GM12873 (cell line): ENCODE data around the gene SPC25.

Experiments
- TF ChIP-seq, protein P1 (sequence below): IDR thresholded peaks from 2 replicates; pipeline ENCODE4 v1.5.1; 2012; ENCODE audit warnings: low read depth, mild to moderate bottlenecking, moderate library complexity, low read length, control low read depth; ENCODE audit not compliant: insufficient read depth; ENCODE audit errors: missing control alignments

SPC25 gene

DNA sequence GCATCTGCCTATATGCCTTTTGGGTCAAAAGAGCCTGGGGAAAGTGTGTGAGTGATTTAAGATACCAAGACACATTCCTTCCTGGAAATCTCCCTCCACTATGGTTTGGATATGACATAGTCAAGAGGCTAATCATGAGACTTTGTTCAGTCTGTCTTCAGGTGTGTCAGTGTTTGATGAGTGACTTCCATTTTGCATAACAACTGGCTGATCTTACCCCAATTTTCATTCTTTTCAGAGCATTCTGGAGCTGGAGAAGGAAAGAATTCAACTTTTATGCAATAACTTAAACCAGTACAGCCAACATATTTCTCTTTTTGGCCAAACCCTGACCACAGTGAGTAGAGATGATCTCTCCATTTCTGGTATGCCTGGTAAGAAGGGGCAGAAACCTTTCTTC is 39.4 kb downstream of the SPC25 start:
- TF ChIP-seq, protein P1, sequence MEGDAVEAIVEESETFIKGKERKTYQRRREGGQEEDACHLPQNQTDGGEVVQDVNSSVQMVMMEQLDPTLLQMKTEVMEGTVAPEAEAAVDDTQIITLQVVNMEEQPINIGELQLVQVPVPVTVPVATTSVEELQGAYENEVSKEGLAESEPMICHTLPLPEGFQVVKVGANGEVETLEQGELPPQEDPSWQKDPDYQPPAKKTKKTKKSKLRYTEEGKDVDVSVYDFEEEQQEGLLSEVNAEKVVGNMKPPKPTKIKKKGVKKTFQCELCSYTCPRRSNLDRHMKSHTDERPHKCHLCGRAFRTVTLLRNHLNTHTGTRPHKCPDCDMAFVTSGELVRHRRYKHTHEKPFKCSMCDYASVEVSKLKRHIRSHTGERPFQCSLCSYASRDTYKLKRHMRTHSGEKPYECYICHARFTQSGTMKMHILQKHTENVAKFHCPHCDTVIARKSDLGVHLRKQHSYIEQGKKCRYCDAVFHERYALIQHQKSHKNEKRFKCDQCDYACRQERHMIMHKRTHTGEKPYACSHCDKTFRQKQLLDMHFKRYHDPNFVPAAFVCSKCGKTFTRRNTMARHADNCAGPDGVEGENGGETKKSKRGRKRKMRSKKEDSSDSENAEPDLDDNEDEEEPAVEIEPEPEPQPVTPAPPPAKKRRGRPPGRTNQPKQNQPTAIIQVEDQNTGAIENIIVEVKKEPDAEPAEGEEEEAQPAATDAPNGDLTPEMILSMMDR: no peak

DNA sequence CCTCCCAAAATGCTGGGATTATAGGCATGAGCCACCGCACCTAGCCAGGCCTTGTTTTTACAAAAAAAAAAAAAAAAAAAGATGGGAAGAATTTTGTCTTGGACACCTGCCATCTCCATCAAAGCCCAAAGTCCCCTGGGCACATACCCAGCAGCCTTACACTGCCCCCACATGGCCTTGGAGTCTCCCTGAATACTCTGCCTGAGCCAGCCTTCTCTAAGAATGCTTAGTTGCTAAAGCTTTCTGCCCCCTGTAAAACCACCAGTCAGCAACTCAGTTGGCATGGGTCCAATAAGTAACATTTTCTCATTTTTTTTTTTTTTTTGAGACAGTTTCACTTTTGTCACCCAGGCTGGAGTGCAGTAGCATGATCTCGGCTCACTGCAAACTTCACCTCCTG is 40.6 kb downstream of the SPC25 start:
- TF ChIP-seq, protein P1: peak; percentile 24

DNA sequence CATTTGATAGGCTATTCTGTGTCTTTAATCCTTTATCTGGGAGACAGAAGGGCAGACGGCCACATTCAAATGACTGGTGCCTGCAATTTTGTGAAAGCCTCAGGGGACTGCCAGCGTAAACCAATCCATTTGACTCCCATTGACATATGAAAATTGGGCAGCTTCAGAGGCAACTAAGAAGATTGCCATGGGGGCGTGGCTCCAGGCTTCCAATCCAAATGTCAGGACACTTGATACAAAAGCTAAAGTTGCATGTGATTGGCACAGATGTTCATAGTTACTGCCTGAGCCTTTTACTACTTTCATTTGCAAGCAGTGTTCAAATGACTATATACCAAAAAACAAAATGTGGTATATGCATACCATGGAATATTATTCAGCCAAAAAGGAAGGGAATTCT is 42.0 kb downstream of the SPC25 start:
- TF ChIP-seq, protein P1: no peak

DNA sequence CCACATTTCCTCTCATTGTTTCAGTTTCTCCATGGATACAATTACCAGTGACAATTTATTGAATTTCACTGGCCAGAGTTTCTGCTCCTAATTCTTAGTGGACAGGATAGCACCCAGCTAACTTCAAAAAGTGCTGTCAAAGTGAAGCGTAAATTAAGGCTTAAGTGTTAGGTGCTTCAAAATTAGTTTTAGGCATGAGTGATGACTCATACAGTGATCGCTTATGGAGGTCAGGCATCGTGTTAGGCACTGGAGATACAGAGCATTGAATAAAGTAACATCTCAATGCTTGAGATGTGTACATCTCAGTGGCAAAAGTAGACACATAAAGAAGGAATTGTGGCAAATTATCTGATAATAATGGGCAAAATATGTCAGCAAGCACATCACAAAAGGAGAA is 47.0 kb downstream of the SPC25 start:
- TF ChIP-seq, protein P1: no peak

DNA sequence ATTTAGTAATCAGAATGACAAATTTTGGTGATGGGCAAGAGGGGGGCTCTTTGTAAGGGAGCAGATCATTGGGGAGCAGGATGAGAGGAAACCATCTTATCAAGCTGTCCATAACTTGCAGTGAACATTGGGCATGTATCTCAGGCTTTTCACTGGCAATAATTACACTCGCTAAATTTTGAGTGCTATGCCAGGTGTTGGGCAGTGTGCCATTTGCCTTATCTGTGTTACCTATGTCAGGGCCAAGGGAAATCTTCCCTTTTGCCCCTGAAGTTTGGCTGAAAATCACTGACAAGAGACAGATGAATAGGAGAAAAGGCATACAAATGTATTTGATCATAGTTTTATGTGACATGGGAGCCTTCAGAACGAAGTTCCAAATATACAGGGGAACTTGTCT is 48.8 kb downstream of the SPC25 start:
- TF ChIP-seq, protein P1: no peak

DNA sequence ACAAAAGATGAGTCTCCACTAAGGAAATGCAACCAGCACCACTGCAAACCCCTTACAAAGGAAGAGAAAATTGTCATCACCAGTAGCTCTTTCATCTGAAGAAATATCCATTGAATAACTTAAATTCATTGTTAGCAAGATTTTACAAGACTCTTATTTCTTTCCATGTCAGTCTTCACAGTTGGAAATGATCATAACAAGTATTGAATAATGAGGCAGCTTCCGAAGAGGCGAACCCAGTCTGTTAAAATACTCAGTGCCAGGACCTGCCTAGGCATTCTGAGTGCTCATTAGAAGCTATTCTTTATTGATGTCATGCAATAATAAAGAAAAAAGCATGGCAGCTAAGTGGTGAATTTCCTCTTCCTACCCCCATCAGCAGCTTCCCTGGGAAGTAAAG is 54.3 kb downstream of the SPC25 start:
- TF ChIP-seq, protein P1: no peak

DNA sequence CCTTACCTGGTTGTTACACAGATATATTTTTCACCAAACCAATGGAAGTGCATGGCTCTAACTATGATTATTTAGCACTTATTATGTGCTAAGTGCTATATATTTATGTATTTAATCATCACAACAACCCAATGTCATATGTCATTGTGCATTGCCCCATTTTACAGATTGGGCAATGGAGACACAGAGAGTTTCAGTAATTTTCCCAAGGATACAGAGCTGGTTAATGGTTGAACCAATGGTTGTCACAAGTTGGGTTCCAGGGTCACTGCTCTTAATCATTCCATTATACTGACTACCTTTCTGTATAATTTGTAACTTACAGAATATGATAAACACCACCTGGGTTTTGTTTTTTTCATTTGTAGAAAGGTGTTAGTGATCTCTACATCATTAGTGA is 58.6 kb downstream of the SPC25 start:
- TF ChIP-seq, protein P1: no peak
